Gastroesophageal sphincter (tissue), 3 donors: ENCODE data around the gene MGAT4A.

Experiments
- POLR2A ChIP-seq, 2 donors: fragments of 450-650 bp; IDR thresholded peaks; one replicate each; pipeline ENCODE4 v1.6.1; 2017; ENCODE audit warnings: antibody characterized with exemption in 2 of 2, mild to moderate bottlenecking in 2 of 2, moderate library complexity in 1 of 2
- POLR2AphosphoS5 ChIP-seq: sonication (generic); formaldehyde crosslinking; IDR thresholded peaks from one replicate; pipeline ENCODE4 v1.6.1; 2017; ENCODE audit warnings: antibody characterized with exemption
- TF ChIP-seq, protein P1 (sequence below), 4 experiments: fragments of 200-600 bp in 2 of 4; fragments of 450-650 bp in 2 of 4; sonication (generic) in 1 of 4; IDR thresholded peaks; one replicate each; pipeline ENCODE4 v1.5.1; 2017 to 2019; ENCODE audit warnings: antibody characterized with exemption in 4 of 4, mild to moderate bottlenecking in 2 of 4, moderate library complexity in 2 of 4

DNA sequence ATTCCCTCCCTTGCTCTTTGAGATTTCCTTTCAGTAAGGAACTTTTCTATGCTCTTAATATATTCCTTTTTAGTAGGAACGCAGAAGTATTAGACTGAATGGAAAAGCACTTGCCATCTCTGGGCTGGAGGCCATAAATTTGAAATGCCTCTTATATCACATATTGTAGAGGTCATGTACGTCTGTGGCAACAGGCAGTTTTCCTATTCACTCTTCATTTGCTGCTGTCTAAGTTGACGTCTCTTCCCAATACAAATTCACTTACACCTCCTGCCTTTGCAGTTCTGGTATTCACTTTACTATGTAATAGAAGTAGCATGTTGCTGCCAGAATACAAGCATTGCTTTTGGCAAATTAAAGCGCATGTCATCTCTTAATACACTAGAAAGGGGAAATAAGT, 34.7 kb downstream of the MGAT4A start:
- TF ChIP-seq, protein P1, sequence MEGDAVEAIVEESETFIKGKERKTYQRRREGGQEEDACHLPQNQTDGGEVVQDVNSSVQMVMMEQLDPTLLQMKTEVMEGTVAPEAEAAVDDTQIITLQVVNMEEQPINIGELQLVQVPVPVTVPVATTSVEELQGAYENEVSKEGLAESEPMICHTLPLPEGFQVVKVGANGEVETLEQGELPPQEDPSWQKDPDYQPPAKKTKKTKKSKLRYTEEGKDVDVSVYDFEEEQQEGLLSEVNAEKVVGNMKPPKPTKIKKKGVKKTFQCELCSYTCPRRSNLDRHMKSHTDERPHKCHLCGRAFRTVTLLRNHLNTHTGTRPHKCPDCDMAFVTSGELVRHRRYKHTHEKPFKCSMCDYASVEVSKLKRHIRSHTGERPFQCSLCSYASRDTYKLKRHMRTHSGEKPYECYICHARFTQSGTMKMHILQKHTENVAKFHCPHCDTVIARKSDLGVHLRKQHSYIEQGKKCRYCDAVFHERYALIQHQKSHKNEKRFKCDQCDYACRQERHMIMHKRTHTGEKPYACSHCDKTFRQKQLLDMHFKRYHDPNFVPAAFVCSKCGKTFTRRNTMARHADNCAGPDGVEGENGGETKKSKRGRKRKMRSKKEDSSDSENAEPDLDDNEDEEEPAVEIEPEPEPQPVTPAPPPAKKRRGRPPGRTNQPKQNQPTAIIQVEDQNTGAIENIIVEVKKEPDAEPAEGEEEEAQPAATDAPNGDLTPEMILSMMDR (IDR thresholded peaks at IDR 0.05), result no peak
- TF ChIP-seq POLR2A (IDR thresholded peaks at IDR 0.05) (no peak), POLR2AphosphoS5 (no peak)
